ENCODE data around the gene AS3MT.
"Not testable (repeated sequence)": the region's sequence is repeated elsewhere in the genome, so short reads cannot be mapped to it uniquely, and the experiment has no call there.

The AS3MT gene

GRCh38 chr10:102919992-102920739, 50.9 kb downstream of the AS3MT start:
- H3K4me3 ChIP-seq (ENCODE audit: low read depth, low read length): no peak overlapping the region
- no peak for DNase-seq (ENCODE audit: low read depth)
- TF ChIP-seq CTCF (IDR thresholded peaks at IDR 0.05; ENCODE audit: insufficient read depth, low read depth, low read length, missing control alignments): no peak

GRCh38 chr10:102923601-102924000, 54.3 kb downstream of the AS3MT start:
- DNase-seq (ENCODE audit: low read depth): no peak
- no peak for TF ChIP-seq CTCF (IDR thresholded peaks at IDR 0.05; ENCODE audit: insufficient read depth, low read depth, low read length, missing control alignments)
- no peak overlapping the region for H3K4me3 ChIP-seq (ENCODE audit: low read depth, low read length)

- no peak for TF ChIP-seq CTCF (IDR thresholded peaks at IDR 0.05; ENCODE audit: insufficient read depth, low read depth, low read length, missing control alignments)
- no peak overlapping the region for H3K4me3 ChIP-seq (ENCODE audit: low read depth, low read length)
- DNase-seq (ENCODE audit: low read depth): no peak
Observed at GRCh38 chr10:102926842-102927241, 57.6 kb downstream of the AS3MT start.

- DNase-seq (ENCODE audit: low read depth): no peak
- TF ChIP-seq CTCF (IDR thresholded peaks at IDR 0.05; ENCODE audit: insufficient read depth, low read depth, low read length, missing control alignments): no peak
- no peak overlapping the region for H3K4me3 ChIP-seq (ENCODE audit: low read depth, low read length)
Observed at GRCh38 chr10:102927311-102928010, 58.2 kb downstream of the AS3MT start.

GRCh38 chr10:102928442-102928841, 59.2 kb downstream of the AS3MT start:
- not testable (repeated sequence) for DNase-seq (ENCODE audit: low read depth); H3K4me3 ChIP-seq (ENCODE audit: low read depth, low read length)

GRCh38 chr10:102930720-102931119, 61.5 kb downstream of the AS3MT start:
- no peak for TF ChIP-seq CTCF (IDR thresholded peaks at IDR 0.05; ENCODE audit: insufficient read depth, low read depth, low read length, missing control alignments)
- H3K4me3 ChIP-seq (ENCODE audit: low read depth, low read length): no peak overlapping the region
- DNase-seq (ENCODE audit: low read depth): no peak

GRCh38 chr10:102931643-102932042, 62.4 kb downstream of the AS3MT start:
- no peak for DNase-seq (ENCODE audit: low read depth)
- TF ChIP-seq CTCF (IDR thresholded peaks at IDR 0.05; ENCODE audit: insufficient read depth, low read depth, low read length, missing control alignments): no peak
- no peak overlapping the region for H3K4me3 ChIP-seq (ENCODE audit: low read depth, low read length)
